GM21717 (cell line): Measurements from ENCODE around the gene TRIO.

Experiments
- ATAC-seq: cut with Tn5 transposase; IDR thresholded peaks from one replicate; pipeline ENCODE4 v1.9.1; 2021; ENCODE audit warnings: mild to moderate bottlenecking, moderate library complexity; ENCODE audit not compliant: unreplicated experiment

TRIO gene

GRCh38 chr5:14402424-14402823 lies 259.3 kb downstream of the TRIO start:
- no peak for ATAC-seq

GRCh38 chr5:14404780-14405179 lies 261.6 kb downstream of the TRIO start:
- ATAC-seq = no peak

- ATAC-seq = no peak
Observed at GRCh38 chr5:14405267-14405666, 262.1 kb downstream of the TRIO start.

- ATAC-seq = no peak
Observed at GRCh38 chr5:14405706-14406553, 262.8 kb downstream of the TRIO start.

GRCh38 chr5:14406554-14406849 lies 263.4 kb downstream of the TRIO start:
- ATAC-seq = no peak

GRCh38 chr5:14407051-14407450 lies 263.9 kb downstream of the TRIO start:
- ATAC-seq = no peak

- no peak for ATAC-seq
Observed at GRCh38 chr5:14407746-14408175, 264.6 kb downstream of the TRIO start.

GRCh38 chr5:14408969-14409586 lies 265.9 kb downstream of the TRIO start:
- no peak for ATAC-seq

- ATAC-seq = no peak
Observed at GRCh38 chr5:14410068-14410393, 266.9 kb downstream of the TRIO start.

GRCh38 chr5:14410394-14411201 lies 267.5 kb downstream of the TRIO start:
- ATAC-seq = no peak

GRCh38 chr5:14411216-14411615 lies 268.1 kb downstream of the TRIO start:
- ATAC-seq = no peak

GRCh38 chr5:14413331-14413750 lies 270.2 kb downstream of the TRIO start:
- no peak for ATAC-seq

- ATAC-seq = no peak
Observed at GRCh38 chr5:14414007-14414406, 270.9 kb downstream of the TRIO start.

- no peak for ATAC-seq
Observed at GRCh38 chr5:14414656-14415023, 271.5 kb downstream of the TRIO start.

- ATAC-seq = no peak
Observed at GRCh38 chr5:14415024-14415697, 272.0 kb downstream of the TRIO start.

GRCh38 chr5:14415698-14416074 lies 272.5 kb downstream of the TRIO start:
- ATAC-seq = no peak

GRCh38 chr5:14416621-14417275 lies 273.6 kb downstream of the TRIO start:
- ATAC-seq = no peak

- no peak for ATAC-seq
Observed at GRCh38 chr5:14417276-14417730, 274.2 kb downstream of the TRIO start.

- no peak for ATAC-seq
Observed at GRCh38 chr5:14417792-14418765, 274.9 kb downstream of the TRIO start.

- no peak for ATAC-seq
Observed at GRCh38 chr5:14419686-14420085, 276.5 kb downstream of the TRIO start.
